Measurements from ENCODE around the gene RTN4IP1. TPM values are rescaled to one million over a fixed set of nuclear protein-coding genes. Genes with fewer than 3 reads are reported as not detected.
"Not testable (repeated sequence)": the region's sequence is repeated elsewhere in the genome, so short reads cannot be mapped to it uniquely, and the experiment has no call there.

Gene RTN4IP1
- total RNA-seq, 2 experiments from 2014 or later: 7.4 to 8.7 TPM

- H3K27ac Mint-ChIP-seq: no peak overlapping the region
- H3K4me3 Mint-ChIP-seq: no peak overlapping the region
- peaks cover 40% of the 10 kb centered on the region for H3K36me3 Mint-ChIP-seq (ENCODE audit: low read depth)
- ChIA-PET CTCF (no interaction called here), POLR2A (no interaction called here)
- peaks cover 11% of the 10 kb centered on the region for H3K4me1 Mint-ChIP-seq (ENCODE audit: low read depth)
- no peaks in the 10 kb centered on the region for H3K9me3 Mint-ChIP-seq (ENCODE audit: insufficient read depth)
- ATAC-seq (no peak), DNase-seq (no peak)
- no peaks in the 10 kb centered on the region for H3K27me3 Mint-ChIP-seq (ENCODE audit: low read depth)
Observed at GRCh38 chr6:106643061-106643460, 13.8 kb upstream of the RTN4IP1 start.

DNA sequence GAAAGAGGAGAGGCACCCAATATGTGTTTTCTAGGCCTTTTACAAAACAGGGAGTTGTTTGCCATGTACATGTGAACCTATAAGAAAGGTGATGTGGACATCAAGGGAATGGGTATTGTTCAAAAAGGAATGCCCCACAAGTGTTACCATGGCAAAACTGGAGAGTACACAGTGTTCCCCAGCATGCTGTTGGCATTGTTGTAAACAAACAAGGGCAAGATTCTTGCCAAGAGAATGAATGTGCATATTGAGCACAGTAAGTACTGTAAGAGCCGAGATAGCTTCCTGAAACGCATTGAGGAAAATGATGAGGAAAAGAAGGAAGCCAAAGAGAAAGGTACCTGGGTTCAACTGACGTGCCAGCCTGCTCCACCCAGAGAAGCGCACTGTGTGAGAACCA lies 13.2 kb upstream of the RTN4IP1 start:
- Mint-ChIP-seq H3K4me3 (no peak overlapping the region), H3K27ac (no peak overlapping the region), H3K36me3 (ENCODE audit: low read depth) (peaks cover 40% of the 10 kb centered on the region), H3K27me3 (ENCODE audit: low read depth) (no peaks in the 10 kb centered on the region), H3K4me1 (ENCODE audit: low read depth) (peaks cover 15% of the 10 kb centered on the region), H3K9me3 (ENCODE audit: insufficient read depth) (no peaks in the 10 kb centered on the region)
- ATAC-seq: no peak
- ChIA-PET CTCF (no interaction called here), POLR2A (no interaction called here)
- DNase-seq: no peak

DNA sequence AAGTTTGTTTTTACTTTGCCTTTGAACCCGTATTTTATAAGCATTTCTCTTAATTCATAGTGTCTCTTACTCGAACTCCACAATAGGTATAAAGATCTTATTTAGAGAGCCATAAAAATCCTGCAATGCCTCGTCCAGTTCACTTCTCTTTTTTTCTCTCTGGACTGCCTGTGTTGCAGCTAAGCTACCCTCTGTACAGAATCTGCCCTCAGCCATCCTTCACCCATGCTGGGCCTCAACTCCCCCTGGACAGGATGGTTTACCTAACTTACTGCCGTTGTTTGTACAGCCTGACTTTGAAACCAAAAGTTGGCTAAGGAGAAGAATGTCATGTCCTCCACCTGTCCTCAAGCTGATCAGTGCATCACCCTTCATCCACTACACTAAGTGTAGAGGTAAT lies 10.5 kb upstream of the RTN4IP1 start:
- H3K36me3 Mint-ChIP-seq (ENCODE audit: low read depth): peaks cover 25% of the 10 kb centered on the region
- CTCF ChIA-PET: interaction anchor here (1.2 kb wide), 1 partner anchor 340 kb away, joined by 4 read pairs; no protein-coding TSS in a partner anchor

DNA sequence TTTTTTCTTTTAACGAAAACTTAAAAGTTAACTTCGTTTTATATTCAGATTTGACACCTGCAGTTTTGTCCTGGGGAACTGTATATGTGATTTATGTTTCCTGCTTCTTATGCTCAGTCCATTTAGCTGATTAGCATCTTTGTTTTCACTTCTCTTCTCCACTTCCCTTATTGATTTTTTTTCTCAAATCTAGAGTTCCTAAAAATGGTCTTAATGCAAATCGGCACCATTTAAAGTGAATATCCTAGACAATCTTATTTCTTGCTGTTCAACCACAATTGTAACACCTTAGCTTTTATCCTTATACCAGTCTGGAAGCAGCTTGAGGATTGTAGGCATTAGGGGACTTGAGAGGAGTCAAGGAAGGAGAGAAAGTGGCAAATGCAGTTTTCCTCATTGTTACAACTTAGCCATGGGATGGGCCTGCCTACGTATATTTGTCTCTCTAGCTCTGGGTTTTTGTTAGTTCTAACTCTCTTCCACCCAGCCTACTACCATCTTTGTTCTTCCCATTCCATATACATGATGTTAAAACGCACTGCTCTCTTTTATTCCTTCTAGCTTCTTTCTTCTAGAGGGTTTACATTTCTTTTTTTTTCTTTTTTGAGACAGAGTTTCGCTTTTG lies 8.5 kb upstream of the RTN4IP1 start:
- DNase-seq: no peak
- CTCF ChIA-PET: interaction anchor here (1.4 kb wide), 1 partner anchor 30 kb away, joined by 3 read pairs; no protein-coding TSS in a partner anchor
- H3K4me1 Mint-ChIP-seq (ENCODE audit: low read depth): peaks cover 23% of the 10 kb centered on the region
- H3K9me3 Mint-ChIP-seq (ENCODE audit: insufficient read depth): no peaks in the 10 kb centered on the region
- H3K27ac Mint-ChIP-seq: no peak overlapping the region
- H3K4me3 Mint-ChIP-seq: no peak overlapping the region
- ATAC-seq: no peak
- POLR2A ChIA-PET: no interaction called here
- peaks cover 11% of the 10 kb centered on the region for H3K36me3 Mint-ChIP-seq (ENCODE audit: low read depth)
- H3K27me3 Mint-ChIP-seq (ENCODE audit: low read depth): no peaks in the 10 kb centered on the region

More for the DNA sequence above, 10.5 kb upstream of the RTN4IP1 start:
- DNase-seq: no peak
- Mint-ChIP-seq H3K4me3 (no peak overlapping the region), H3K27me3 (ENCODE audit: low read depth) (no peaks in the 10 kb centered on the region), H3K9me3 (ENCODE audit: insufficient read depth) (no peaks in the 10 kb centered on the region), H3K4me1 (ENCODE audit: low read depth) (peaks cover 23% of the 10 kb centered on the region), H3K27ac (peak overlapping the region; percentile 62)
- POLR2A ChIA-PET: no interaction called here
- ATAC-seq: no peak

- no peak overlapping the region for H3K4me3 Mint-ChIP-seq
- peaks cover 9% of the 10 kb centered on the region for H3K36me3 Mint-ChIP-seq (ENCODE audit: low read depth)
- no peaks in the 10 kb centered on the region for H3K27me3 Mint-ChIP-seq (ENCODE audit: low read depth)
- H3K27ac Mint-ChIP-seq: no peak overlapping the region
- DNase-seq: no peak
- no peak for ATAC-seq
- no peaks in the 10 kb centered on the region for H3K9me3 Mint-ChIP-seq (ENCODE audit: insufficient read depth)
- H3K4me1 Mint-ChIP-seq (ENCODE audit: low read depth): peaks cover 23% of the 10 kb centered on the region
- ChIA-PET CTCF (interaction anchor here (1.4 kb wide), 1 partner anchor 29 kb away, joined by 3 read pairs; no protein-coding TSS in a partner anchor), POLR2A (interaction anchor here (0.6 kb wide), 1 partner anchor 14 kb away, joined by 3 read pairs; no protein-coding TSS in a partner anchor)
Observed at GRCh38 chr6:106637051-106637716, 7.9 kb upstream of the RTN4IP1 start.

- Mint-ChIP-seq H3K4me3 (no peak overlapping the region), H3K27me3 (ENCODE audit: low read depth) (no peaks in the 10 kb centered on the region), H3K4me1 (ENCODE audit: low read depth) (peaks cover 35% of the 10 kb centered on the region), H3K36me3 (ENCODE audit: low read depth) (peaks cover 7% of the 10 kb centered on the region), H3K9me3 (ENCODE audit: insufficient read depth) (no peaks in the 10 kb centered on the region), H3K27ac (no peak overlapping the region)
- POLR2A ChIA-PET: no interaction called here
- CTCF ChIA-PET: interaction anchor here (1.1 to 2.1 kb wide), 4 partner anchors 25 to 345 kb away, joined by 3 to 10 read pairs (median 4); no protein-coding TSS in a partner anchor
- ATAC-seq (no peak), DNase-seq (no peak)
Observed at GRCh38 chr6:106634565-106634964, 5.3 kb upstream of the RTN4IP1 start.

DNA sequence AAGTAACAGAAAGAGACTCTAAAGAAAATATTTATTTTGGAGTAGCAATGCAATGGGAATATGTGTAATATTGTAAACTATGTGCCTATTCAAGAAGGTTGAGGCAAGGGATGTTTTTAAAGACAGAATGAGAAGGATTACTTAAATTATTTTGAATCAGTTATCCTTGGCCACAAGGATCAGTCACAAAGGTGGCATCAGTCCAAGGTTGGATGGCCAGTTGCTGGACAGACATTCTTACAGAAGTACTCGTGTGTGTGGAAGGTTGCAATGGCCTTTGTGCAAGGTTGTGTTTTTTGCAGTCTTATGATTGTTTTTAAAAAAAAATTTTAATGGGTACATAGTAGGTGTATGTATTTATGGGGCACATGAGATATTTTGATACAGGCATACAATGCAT lies 2.0 kb upstream of the RTN4IP1 start:
- ChIA-PET POLR2A (no interaction called here), CTCF (interaction anchor here (1.0 kb wide), 1 partner anchor 19 kb away, joined by 3 read pairs; no protein-coding TSS in a partner anchor)
- peaks cover 5% of the 10 kb centered on the region for H3K36me3 Mint-ChIP-seq (ENCODE audit: low read depth)
- ATAC-seq (no peak), DNase-seq (no peak)
- H3K4me1 Mint-ChIP-seq (ENCODE audit: low read depth): peaks cover 34% of the 10 kb centered on the region
- H3K9me3 Mint-ChIP-seq (ENCODE audit: insufficient read depth): no peaks in the 10 kb centered on the region
- H3K27ac Mint-ChIP-seq: no peak overlapping the region
- no peak overlapping the region for H3K4me3 Mint-ChIP-seq
- no peaks in the 10 kb centered on the region for H3K27me3 Mint-ChIP-seq (ENCODE audit: low read depth)

- Mint-ChIP-seq H3K27me3 (ENCODE audit: low read depth) (no peaks in the 10 kb centered on the region), H3K4me1 (ENCODE audit: low read depth) (peaks cover 34% of the 10 kb centered on the region), H3K9me3 (ENCODE audit: insufficient read depth) (no peaks in the 10 kb centered on the region), H3K4me3 (peak overlapping the region; percentile 91), H3K36me3 (ENCODE audit: low read depth) (peaks cover 5% of the 10 kb centered on the region), H3K27ac (peak overlapping the region; percentile 95)
- CTCF ChIA-PET: interaction anchor here (0.9 to 1.1 kb wide), 3 partner anchors 22 to 120 kb away, joined by 3 to 4 read pairs (median 3); no protein-coding TSS in a partner anchor
- no peak for ATAC-seq
- POLR2A ChIA-PET: interaction anchor here (1.3 kb wide), 1 partner anchor 118 kb away, joined by 3 read pairs; no protein-coding TSS in a partner anchor
- DNase-seq: no peak
Observed at GRCh38 chr6:106630366-106630765, 1.1 kb upstream of the RTN4IP1 start.

- DNase-seq (no peak), ATAC-seq (no peak)
- POLR2A ChIA-PET: interaction anchor here (1.3 kb wide), 1 partner anchor 117 kb away, joined by 3 read pairs; no protein-coding TSS in a partner anchor
- H3K36me3 Mint-ChIP-seq (ENCODE audit: low read depth): peaks cover 9% of the 10 kb centered on the region
- H3K9me3 Mint-ChIP-seq (ENCODE audit: insufficient read depth): no peaks in the 10 kb centered on the region
- peak overlapping the region; percentile 91 for H3K4me3 Mint-ChIP-seq
- H3K27me3 Mint-ChIP-seq (ENCODE audit: low read depth): no peaks in the 10 kb centered on the region
- CTCF ChIA-PET: interaction anchor here (0.9 to 1.1 kb wide), 3 partner anchors 21 to 119 kb away, joined by 3 to 4 read pairs (median 3); no protein-coding TSS in a partner anchor
- peak overlapping the region; percentile 95 for H3K27ac Mint-ChIP-seq
- peaks cover 34% of the 10 kb centered on the region for H3K4me1 Mint-ChIP-seq (ENCODE audit: low read depth)
Observed at GRCh38 chr6:106629859-106630163, 513 bp upstream of the RTN4IP1 start.

- ChIA-PET POLR2A (interaction anchor here (0.6 to 1.5 kb wide), 4 partner anchors 11 to 246 kb away, joined by 3 to 5 read pairs (median 4); no protein-coding TSS in a partner anchor), CTCF (interaction anchor here (0.7 to 1.7 kb wide), 3 partner anchors 11 to 19 kb away, joined by 3 to 11 read pairs (median 3); no protein-coding TSS in a partner anchor)
- no peaks in the 10 kb centered on the region for H3K27me3 Mint-ChIP-seq (ENCODE audit: low read depth)
- peak overlapping the region; percentile 91 for H3K4me3 Mint-ChIP-seq
- no peaks in the 10 kb centered on the region for H3K9me3 Mint-ChIP-seq (ENCODE audit: insufficient read depth)
- peak; percentile 1 for ATAC-seq
- H3K27ac Mint-ChIP-seq: peak overlapping the region; percentile 95
- peaks cover 34% of the 10 kb centered on the region for H3K4me1 Mint-ChIP-seq (ENCODE audit: low read depth)
- DNase-seq: peak; percentile 32
- H3K36me3 Mint-ChIP-seq (ENCODE audit: low read depth): peaks cover 9% of the 10 kb centered on the region
Observed at GRCh38 chr6:106628658-106629102, 618 bp downstream of the RTN4IP1 start.

GRCh38 chr6:106627760-106628159 lies 1.5 kb downstream of the RTN4IP1 start:
- Mint-ChIP-seq H3K4me3 (peak overlapping the region; percentile 34), H3K4me1 (ENCODE audit: low read depth) (peaks cover 34% of the 10 kb centered on the region), H3K36me3 (ENCODE audit: low read depth) (peaks cover 12% of the 10 kb centered on the region)
- DNase-seq; H3K27me3 Mint-ChIP-seq (ENCODE audit: low read depth); H3K27ac Mint-ChIP-seq; H3K9me3 Mint-ChIP-seq (ENCODE audit: insufficient read depth); ATAC-seq: not testable (repeated sequence)
- CTCF ChIA-PET: interaction anchor here (0.7 to 1.7 kb wide), 3 partner anchors 10 to 18 kb away, joined by 3 to 11 read pairs (median 3); no protein-coding TSS in a partner anchor
- POLR2A ChIA-PET: interaction anchor here (0.7 to 0.9 kb wide), 2 partner anchors 13 to 116 kb away, joined by 3 to 5 read pairs; no protein-coding TSS in a partner anchor
